IPS-20b (cell line): Measurements from ENCODE around the gene COL3A1.

ENCODE experiments used
- H3K27ac ChIP-seq: one replicate; pipeline ENCODE4 v1.5.1; 2013; ENCODE audit warnings: low read length
- H3K27me3 ChIP-seq: 2 replicates; pipeline ENCODE4 v1.6.1; 2013; ENCODE audit warnings: mild to moderate bottlenecking, low read length, inconsistent platforms; ENCODE audit not compliant: insufficient read depth
- H3K36me3 ChIP-seq: 2 replicates; pipeline ENCODE4 v1.6.1; 2013; ENCODE audit warnings: low read depth, mild to moderate bottlenecking, inconsistent platforms, low read length, moderate library complexity; ENCODE audit not compliant: insufficient read depth
- H3K4me1 ChIP-seq: 2 replicates; pipeline ENCODE4 v1.6.1; 2013; ENCODE audit warnings: mild to moderate bottlenecking, control low read depth, inconsistent platforms, low read length, moderate library complexity; ENCODE audit not compliant: insufficient read depth
- H3K4me3 ChIP-seq: 2 replicates; pipeline ENCODE4 v1.5.1; 2013; ENCODE audit warnings: mild to moderate bottlenecking, low read length, inconsistent platforms
- H3K9ac ChIP-seq: 2 replicates; pipeline ENCODE4 v1.6.1; 2013; ENCODE audit warnings: low read depth, mild to moderate bottlenecking, inconsistent platforms, low read length, moderate library complexity
- H3K9me3 ChIP-seq: 2 replicates; pipeline ENCODE4 v1.6.1; 2013; ENCODE audit warnings: mild to moderate bottlenecking, low read depth, low read length, inconsistent platforms; ENCODE audit not compliant: insufficient read depth

COL3A1 gene

DNA sequence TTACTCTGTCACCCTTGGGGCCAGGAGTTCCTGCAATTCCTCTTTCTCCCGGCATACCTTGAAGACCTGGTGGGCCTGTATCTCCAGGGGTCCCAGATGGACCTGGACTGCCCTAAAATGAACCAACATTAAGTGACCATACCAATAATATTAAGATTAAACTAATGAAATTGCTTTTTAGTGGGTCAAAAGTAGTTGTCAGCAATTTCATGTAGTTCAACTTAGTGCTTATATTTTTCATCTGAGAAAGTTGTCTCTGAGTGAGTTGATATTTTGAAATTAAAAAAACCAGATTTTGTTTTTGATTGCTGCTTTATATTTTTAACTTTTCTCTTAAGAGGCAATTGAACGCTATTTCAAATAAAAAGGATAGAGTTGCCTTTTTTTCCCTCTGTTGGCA is 83.1 kb downstream of the COL3A1 start:
- H3K27me3 ChIP-seq = no peaks in the 10 kb centered on the region
- 0 out of 2 replicates have a peak, but pooled peaks cover 4% of the 10 kb centered on the region for H3K36me3 ChIP-seq
- no peaks in the 10 kb centered on the region for H3K4me1 ChIP-seq
- H3K27ac ChIP-seq = no peak overlapping the region
- H3K4me3 ChIP-seq = no peak overlapping the region
- H3K9me3 ChIP-seq = no peaks in the 10 kb centered on the region
- H3K9ac ChIP-seq = no peak overlapping the region

DNA sequence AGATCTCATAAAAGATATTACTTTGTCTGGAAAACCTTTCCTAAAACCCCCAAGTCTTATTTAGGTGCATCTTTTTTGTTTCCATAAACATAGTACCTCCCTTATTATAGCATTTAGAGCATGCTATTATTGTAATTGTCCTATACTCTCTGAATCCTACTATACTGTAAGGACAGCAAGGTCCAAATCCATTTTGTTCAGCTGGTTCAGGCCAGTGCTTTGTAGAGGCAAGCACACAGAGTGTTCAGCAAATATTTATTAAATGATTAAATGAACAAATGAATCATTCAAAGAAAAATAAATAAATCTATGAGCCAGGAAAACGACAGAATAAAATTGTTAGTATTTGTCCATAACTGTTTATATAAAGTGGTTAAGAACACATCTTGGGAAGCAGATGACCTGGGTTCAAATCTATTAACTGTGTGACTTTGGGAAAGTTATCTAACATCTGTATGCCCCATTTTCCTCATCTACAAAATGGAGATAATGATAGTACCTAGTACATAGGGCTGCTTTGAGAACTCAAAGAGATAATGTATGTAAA is 86.0 kb downstream of the COL3A1 start:
- Histone ChIP-seq H3K27ac (no peak overlapping the region), H3K36me3 (0 out of 2 replicates have a peak, but pooled peaks cover 4% of the 10 kb centered on the region), H3K9me3 (no peaks in the 10 kb centered on the region), H3K9ac (no peak overlapping the region), H3K4me1 (no peaks in the 10 kb centered on the region), H3K4me3 (no peak overlapping the region), H3K27me3 (no peaks in the 10 kb centered on the region)
